Ovary (tissue), 3 donors: Measurements from ENCODE around the gene ARMH3.

Experiments used
- EP300 ChIP-seq: sonication (generic); formaldehyde crosslinking; IDR thresholded peaks from one replicate; pipeline ENCODE4 v1.6.1; 2017; ENCODE audit warnings: antibody characterized with exemption
- POLR2A ChIP-seq: fragments of 450-650 bp; IDR thresholded peaks from one replicate; pipeline ENCODE4 v1.6.1; 2017; ENCODE audit warnings: antibody characterized with exemption, mild to moderate bottlenecking, moderate library complexity
- TF ChIP-seq, protein P1 (sequence below), 3 donors: fragments of 450-650 bp in 2 of 3; fragments of 200-600 bp in 1 of 3; IDR thresholded peaks; one replicate each; pipeline versions ENCODE4 v1.5.1 to v1.8.0; 2016 to 2022; ENCODE audit warnings: antibody characterized with exemption in 3 of 3, mild to moderate bottlenecking in 1 of 3
- donor health status: DM: no; HTN: no; CAD: no.

DNA sequence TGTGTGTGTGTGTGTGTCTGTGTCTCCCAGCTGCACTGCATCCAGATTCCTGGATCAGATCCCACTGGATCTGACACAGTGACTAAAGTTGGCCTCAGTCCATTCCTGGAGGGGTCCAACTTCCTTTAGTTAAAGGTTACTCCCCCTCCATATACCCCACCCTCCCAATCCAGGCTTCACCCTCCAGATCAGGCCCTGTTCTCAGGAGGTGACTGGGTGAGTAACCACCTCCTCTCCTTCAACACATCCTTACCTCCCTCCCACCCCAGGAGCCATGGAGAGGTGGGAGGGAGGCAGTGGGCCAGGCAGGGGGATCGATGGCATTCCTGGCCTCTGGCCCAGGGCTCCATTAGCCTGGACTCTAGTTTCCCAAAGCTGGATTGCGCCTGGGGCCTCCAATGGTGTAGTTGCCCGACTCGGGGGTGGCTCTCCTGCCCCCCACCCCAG lies 223.6 kb downstream of the ARMH3 start:
- TF ChIP-seq POLR2A = no peak
- TF ChIP-seq EP300 = no peak
- TF ChIP-seq, protein P1, sequence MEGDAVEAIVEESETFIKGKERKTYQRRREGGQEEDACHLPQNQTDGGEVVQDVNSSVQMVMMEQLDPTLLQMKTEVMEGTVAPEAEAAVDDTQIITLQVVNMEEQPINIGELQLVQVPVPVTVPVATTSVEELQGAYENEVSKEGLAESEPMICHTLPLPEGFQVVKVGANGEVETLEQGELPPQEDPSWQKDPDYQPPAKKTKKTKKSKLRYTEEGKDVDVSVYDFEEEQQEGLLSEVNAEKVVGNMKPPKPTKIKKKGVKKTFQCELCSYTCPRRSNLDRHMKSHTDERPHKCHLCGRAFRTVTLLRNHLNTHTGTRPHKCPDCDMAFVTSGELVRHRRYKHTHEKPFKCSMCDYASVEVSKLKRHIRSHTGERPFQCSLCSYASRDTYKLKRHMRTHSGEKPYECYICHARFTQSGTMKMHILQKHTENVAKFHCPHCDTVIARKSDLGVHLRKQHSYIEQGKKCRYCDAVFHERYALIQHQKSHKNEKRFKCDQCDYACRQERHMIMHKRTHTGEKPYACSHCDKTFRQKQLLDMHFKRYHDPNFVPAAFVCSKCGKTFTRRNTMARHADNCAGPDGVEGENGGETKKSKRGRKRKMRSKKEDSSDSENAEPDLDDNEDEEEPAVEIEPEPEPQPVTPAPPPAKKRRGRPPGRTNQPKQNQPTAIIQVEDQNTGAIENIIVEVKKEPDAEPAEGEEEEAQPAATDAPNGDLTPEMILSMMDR (IDR thresholded peaks at IDR 0.05) = no peak
